GM12878 (cell line): ENCODE data around the gene CPSF3. TPM values are rescaled to one million over a fixed set of nuclear protein-coding genes. Genes with fewer than 3 reads are reported as not detected.

Experiments used
- ATAC-seq: fragments of 200-7000 bp; cut with Tn5 transposase; 3 replicates; pipeline ENCODE4 v1.9.1; 2020; ENCODE audit warnings: mild to moderate bottlenecking, moderate library complexity
- BruUV-seq: library from RNA; stranded (reverse); fragments of 400-500 nt; replicated peaks from 2 replicates; lab custom pipeline; 2021; lab: Mats Ljungman, UMichigan
- CTCF ChIA-PET: fragments of 300-600 bp; sonication (Branson Sonifier 250); formaldehyde crosslinking; extraction: SDS; loops from one replicate; lab custom pipeline; 2021; ENCODE audit warnings: inconsistent platforms; lab: Yijun Ruan, JAX
- POLR2A ChIA-PET: fragments of 350-600 bp; formaldehyde crosslinking; extraction: SDS; loops from one replicate; lab custom pipeline; 2021; ENCODE audit warnings: inconsistent platforms; lab: Charles Lee
- RAD21 ChIA-PET: fragments of 300-600 bp; sonication (Branson Sonifier 250); formaldehyde crosslinking; loops from one replicate; lab custom pipeline; 2023; ENCODE audit warnings: antibody characterized with exemption; ENCODE audit not compliant: unreplicated experiment; lab: Charles Lee
- SMC1A ChIA-PET: fragments of 300-600 bp; sonication (Branson Sonifier 250); formaldehyde crosslinking; loops from one replicate; lab custom pipeline; 2023; ENCODE audit not compliant: unreplicated experiment, uncharacterized antibody; lab: Charles Lee
- DNase-seq: peaks from one replicate; pipeline ENCODE4 v3.0.0-alpha.2; 2011; ENCODE audit warnings: low read depth, low spot score
- FAIRE-seq: peaks from 3 replicates; lab custom pipeline; 2011; peaks lifted over from hg19 to GRCh38; lab: Jason Lieb, UNC
- H2AFZ ChIP-seq: 2 replicates; pipeline ENCODE4 v1.6.0; 2011; ENCODE audit warnings: low read depth, low read length, control low read depth; ENCODE audit not compliant: control insufficient read depth
- H3K27ac ChIP-seq: 2 replicates; pipeline ENCODE4 v1.5.1; 2011; ENCODE audit warnings: control low read depth; ENCODE audit not compliant: control insufficient read depth, insufficient read depth
- H3K27me3 ChIP-seq, 2 experiments: replicated peaks in 1 of 2; 2 replicates each; pipeline versions ENCODE4 v1.6.0 to v1.6.1; 2011; ENCODE audit warnings: low read length in 1 of 2; ENCODE audit not compliant: control insufficient read depth in 2 of 2, insufficient read depth in 2 of 2
- H3K36me3 ChIP-seq, 2 experiments: 2 replicates each; pipeline ENCODE4 v1.5.1; 2011; ENCODE audit warnings: low read length in 1 of 2; ENCODE audit not compliant: control insufficient read depth in 2 of 2, insufficient read depth in 2 of 2
- H3K4me1 ChIP-seq: 2 replicates; pipeline ENCODE4 v1.6.1; 2011; ENCODE audit warnings: mild to moderate bottlenecking, low read length, moderate library complexity, mixed read lengths; ENCODE audit not compliant: control insufficient read depth, insufficient read depth
- H3K4me2 ChIP-seq: 2 replicates; pipeline ENCODE4 v1.6.0; 2011; ENCODE audit warnings: control low read depth; ENCODE audit not compliant: control insufficient read depth, insufficient read depth
- H3K4me3 ChIP-seq: fragments of 200-600 bp; sonication (generic); 2 replicates; pipeline ENCODE4 v1.5.1; 2016
- H3K79me2 ChIP-seq: 2 replicates; pipeline ENCODE4 v1.6.0; 2011; ENCODE audit warnings: low read length; ENCODE audit not compliant: control insufficient read depth, insufficient read depth
- H3K9ac ChIP-seq: 2 replicates; pipeline ENCODE4 v1.8.0; 2011; ENCODE audit warnings: low read length, control low read depth, mixed read lengths; ENCODE audit not compliant: control insufficient read depth, insufficient read depth
- H3K9me3 ChIP-seq: replicated peaks from 3 replicates; pipeline ENCODE4 v1.5.1; 2011; ENCODE audit warnings: mild to moderate bottlenecking, low read length; ENCODE audit not compliant: control insufficient read depth, insufficient read depth
- H4K20me1 ChIP-seq: 2 replicates; pipeline ENCODE4 v1.6.0; 2011; ENCODE audit not compliant: control insufficient read depth, insufficient read depth
- BCL3 ChIP-seq: IDR thresholded peaks from 2 replicates; pipeline ENCODE4 v1.6.1; 2011; ENCODE audit warnings: borderline replicate concordance, low read depth, mild to moderate bottlenecking, moderate library complexity, low read length; ENCODE audit not compliant: insufficient read depth, poor library complexity, severe bottlenecking
- CEBPB ChIP-seq, 2 experiments: fragments of 150-350 bp in 1 of 2; IDR thresholded peaks; 2 replicates each; pipeline ENCODE4 v1.6.1; 2012 to 2014; ENCODE audit warnings: low read depth in 2 of 2, low read length in 2 of 2, borderline replicate concordance in 1 of 2, inconsistent platforms in 1 of 2
- EGR1 ChIP-seq, 2 experiments: IDR thresholded peaks; 1 replicate in 1 of 2; 2 replicates in 1 of 2; pipeline ENCODE4 v1.6.1; 2011 to 2012; ENCODE audit warnings: low read depth in 2 of 2, low read length in 2 of 2, borderline replicate concordance in 1 of 2, mild to moderate bottlenecking in 1 of 2, moderate library complexity in 1 of 2
- JUNB ChIP-seq: IDR thresholded peaks from 2 replicates; pipeline ENCODE4 v1.6.1; 2016; ENCODE audit warnings: antibody characterized with exemption, mild to moderate bottlenecking
- JUND ChIP-seq: IDR thresholded peaks from 2 replicates; pipeline ENCODE4 v1.6.1; 2012; ENCODE audit warnings: low read depth, mild to moderate bottlenecking, low read length, improper control_type of control experiment, moderate library complexity
- KDM1A ChIP-seq: fragments of 200-600 bp; sonication (generic); IDR thresholded peaks from 2 replicates; pipeline ENCODE4 v1.6.1; 2016; ENCODE audit warnings: borderline replicate concordance
- MEF2A ChIP-seq: IDR thresholded peaks from 2 replicates; pipeline ENCODE4 v1.6.1; 2011; ENCODE audit warnings: low read depth, mild to moderate bottlenecking, low read length, moderate library complexity; ENCODE audit not compliant: insufficient read depth
- MTA2 ChIP-seq: fragments of 450-650 bp; IDR thresholded peaks from 2 replicates; pipeline ENCODE4 v1.6.1; 2016; ENCODE audit warnings: low read depth, mild to moderate bottlenecking, moderate library complexity
- RUNX3 ChIP-seq: IDR thresholded peaks from 2 replicates; pipeline ENCODE4 v1.6.1; 2012; ENCODE audit warnings: low read length, inconsistent platforms
- SP1 ChIP-seq: IDR thresholded peaks from one replicate; pipeline ENCODE4 v1.6.1; 2011; ENCODE audit warnings: low read depth, low read length
- TCF12 ChIP-seq: IDR thresholded peaks from 2 replicates; pipeline ENCODE4 v1.6.1; 2011; ENCODE audit warnings: low read depth, mild to moderate bottlenecking, low read length
- WRNIP1 ChIP-seq: IDR thresholded peaks from 2 replicates; pipeline ENCODE4 v1.6.1; 2011; ENCODE audit warnings: low read depth, low read length, improper control_type of control experiment, borderline replicate concordance
- ZNF217 ChIP-seq: fragments of 450-650 bp; IDR thresholded peaks from 2 replicates; pipeline ENCODE4 v1.6.1; 2017; ENCODE audit warnings: antibody characterized with exemption, mild to moderate bottlenecking
- WGBS: methylation state at CpG from one replicate; pipeline ENCODE4 v1.1.6; 2016; ENCODE audit warnings: low lambda C conversion rate; ENCODE audit not compliant: insufficient replicate concordance, insufficient coverage; ENCODE audit errors: missing lambda C conversion rate; 5-methylcytosine and 5-hydroxymethylcytosine counted together
- in situ Hi-C: fragments of 300-500 bp; cut with MboI; formaldehyde crosslinking; loops from 9 replicates; pipeline ENCODE4 v1.14.3; 2018; ENCODE audit warnings: mixed read lengths
- intact Hi-C: fragments of 100-400 bp; cut with micrococcal nuclease; formaldehyde crosslinking; loops from one replicate; pipeline ENCODE4 v1.14.2; 2022; ENCODE audit not compliant: unreplicated experiment
- polyA plus RNA-seq, 11 experiments: library from polyadenylated mRNA; depleted of rRNA in 4 of 11; unstranded in 6 of 11; stranded (reverse) in 5 of 11; fragments of >200 nt; fragmentation: Nextera tagmentation in 4 of 11; fragmentation: Illumina TruSeq in 1 of 11; extraction: Ambion mirVana in 4 of 11; extraction: Trizol in 1 of 11; gene quantifications; 1 replicate in 1 of 11; 2 replicates in 10 of 11; pipeline versions ENCODE4 v1.2.1 to v1.2.3, GENCODE V29; 2011 to 2016; ENCODE audit warnings: inconsistent platforms in 2 of 11, missing spikeins in 2 of 11, low read depth in 1 of 11
- total RNA-seq, 4 experiments: library from RNA; depleted of rRNA in 3 of 4; stranded (reverse); fragments of >200 nt in 3 of 4; fragmentation: Illumina TruSeq in 1 of 4; extraction: Trizol in 1 of 4; gene quantifications; 2 replicates each; pipeline versions ENCODE4 v1.2.1 to v1.2.3, GENCODE V29; 2013 to 2021

CPSF3 gene
- total and polyA plus RNA-seq, 10 of the 15 experiments (the other 5 are each of a cell fraction or from before 2014, with no cell fraction given) = 34.5 to 108 (median 76.1) TPM

DNA sequence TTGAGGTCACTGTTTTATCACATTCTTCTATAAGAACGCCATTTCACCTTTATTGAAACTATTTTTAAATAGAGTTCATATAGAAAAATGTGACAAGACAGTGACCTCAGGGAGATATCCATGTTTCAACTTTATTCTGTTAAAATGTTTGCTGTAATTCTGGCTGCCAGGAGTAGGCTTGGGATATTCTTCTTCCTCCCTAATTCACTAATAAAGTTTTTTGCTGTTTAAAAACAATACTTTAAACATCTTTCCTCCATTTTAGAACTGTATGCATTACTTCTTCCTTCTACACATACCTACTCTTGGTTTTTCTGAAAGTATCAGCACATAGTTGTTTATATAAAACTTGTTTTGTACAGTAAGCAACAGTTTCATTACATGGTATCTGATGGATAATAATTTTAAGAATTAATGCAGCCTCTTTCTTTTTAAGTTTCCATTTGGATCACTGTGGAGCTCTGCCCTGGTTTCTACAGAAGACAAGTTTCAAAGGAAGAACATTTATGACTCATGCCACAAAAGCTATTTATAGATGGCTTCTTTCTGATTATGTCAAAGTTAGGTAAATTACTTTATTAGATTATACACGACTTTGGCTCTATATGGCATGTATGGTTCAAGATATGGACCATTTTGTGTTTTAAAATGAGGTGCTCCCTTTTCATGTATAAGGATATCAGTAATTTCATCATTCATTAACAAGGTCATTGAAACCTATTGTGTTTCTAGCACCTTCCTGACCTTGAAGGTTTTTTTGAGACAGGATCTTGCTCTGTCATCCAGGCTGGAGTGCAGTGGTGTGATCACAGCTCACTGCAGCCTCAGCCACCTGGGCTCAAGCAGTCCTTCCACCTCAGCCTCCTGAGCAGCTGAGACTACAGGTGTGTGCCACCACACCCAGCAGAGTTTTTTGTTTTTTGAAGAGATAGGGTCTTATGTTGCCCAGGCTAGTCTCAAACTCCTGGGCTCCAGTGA lies 7.2 kb downstream of the CPSF3 start (continued):
- no peak for TF ChIP-seq BCL3
- TF ChIP-seq MEF2A = 0 out of 2 replicates have a peak, but pooled peaks have one; percentile 25
- TF ChIP-seq TCF12 = no peak
- TF ChIP-seq JUNB = peak; percentile 36
- TF ChIP-seq MTA2 = no peak
- no peak for TF ChIP-seq ZNF217
- no peak for TF ChIP-seq SP1
- no peak for TF ChIP-seq CEBPB (IDR thresholded peaks at IDR 0.05; ENCODE audit: borderline replicate concordance in 1 of 2, low read depth in 2 of 2, low read length in 2 of 2)
- TF ChIP-seq EGR1 (IDR thresholded peaks at IDR 0.05; ENCODE audit: borderline replicate concordance in 1 of 2, low read depth in 2 of 2, low read length in 2 of 2) = no peak

DNA sequence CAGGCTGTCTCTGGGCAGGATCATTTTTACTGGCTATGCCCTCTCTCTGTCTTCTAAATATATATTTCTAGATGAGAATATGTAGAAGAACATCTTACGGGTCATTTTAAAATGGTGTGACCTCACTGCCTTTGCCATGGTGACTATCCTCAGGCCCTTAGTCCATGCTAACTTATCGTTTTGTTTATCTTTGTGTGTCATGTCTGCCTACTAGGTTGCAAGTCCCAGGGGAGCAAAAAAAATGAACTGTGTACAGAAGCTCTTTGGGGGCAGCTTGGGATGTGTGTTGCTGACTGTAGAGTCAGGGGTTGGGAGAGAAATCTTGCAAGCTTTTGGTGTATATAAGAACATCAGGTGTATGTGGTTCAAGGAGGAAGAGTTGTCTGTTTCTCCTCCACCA lies 11.0 kb downstream of the CPSF3 start:
- no peak for DNase-seq
- in situ Hi-C loops = no loop called here
- SMC1A ChIA-PET = interaction anchor here (0.7 kb wide), 2 partner anchors 109 to 1168 kb away, joined by 3 read pairs; no protein-coding TSS in a partner anchor
- intact Hi-C loops = no loop called here
- Histone ChIP-seq H3K27ac (no peak overlapping the region), H3K4me2 (no peak overlapping the region), H3K4me1 (no peaks in the 10 kb centered on the region), H3K79me2 (no peaks in the 10 kb centered on the region), H2AFZ (no peak overlapping the region), H3K27me3 (no peaks in the 10 kb centered on the region), H3K36me3 (peaks cover 0 to 36% of the 10 kb centered on the region in 2 experiments; a peak in 2 of 4 replicates), H3K9me3 (no peaks in the 10 kb centered on the region), H3K4me3 (no peak overlapping the region), H4K20me1 (no peaks in the 10 kb centered on the region)
- FAIRE-seq = no peak
- BruUV-seq = no TSS peak
- ATAC-seq = no peak
- CTCF ChIA-PET = no interaction called here
- RAD21 ChIA-PET = no interaction called here
- POLR2A ChIA-PET = interaction anchor here (0.8 kb wide), 1 partner anchor 17 kb away, joined by 4 read pairs; no protein-coding TSS in a partner anchor
- 49% methylated on average over 2 of the region's 2 CpGs for WGBS
- TF ChIP-seq RUNX3 = no peak
- no peak for TF ChIP-seq JUNB
- no peak for TF ChIP-seq JUND
- TF ChIP-seq KDM1A = no peak
- TF ChIP-seq WRNIP1 = no peak
- TF ChIP-seq, all 136 proteins: peak for 0
- no peak overlapping the region for H3K9ac ChIP-seq
